HG02642 (cell line): ENCODE data around the gene SKP2.
"Not testable (repeated sequence)": the region's sequence is repeated elsewhere in the genome, so short reads cannot be mapped to it uniquely, and the experiment has no call there.

Experiments
- ATAC-seq: cut with Tn5 transposase; IDR thresholded peaks from one replicate; pipeline ENCODE4 v1.9.1; 2021; ENCODE audit warnings: mild to moderate bottlenecking; ENCODE audit not compliant: unreplicated experiment, poor library complexity

The SKP2 gene

GRCh38 chr5:36198281-36198680, 46.4 kb downstream of the SKP2 start:
- ATAC-seq: no peak

- ATAC-seq: not testable (repeated sequence)
Measured at GRCh38 chr5:36198783-36199182, 46.9 kb downstream of the SKP2 start.

- ATAC-seq: no peak
Measured at GRCh38 chr5:36199620-36200019, 47.7 kb downstream of the SKP2 start.

- ATAC-seq: no peak
Measured at GRCh38 chr5:36200513-36200912, 48.6 kb downstream of the SKP2 start.

GRCh38 chr5:36202521-36202961, 50.6 kb downstream of the SKP2 start:
- ATAC-seq: no peak

- ATAC-seq: no peak
Measured at GRCh38 chr5:36205329-36205728, 53.4 kb downstream of the SKP2 start.

- no peak for ATAC-seq
Measured at GRCh38 chr5:36206913-36207312, 55.0 kb downstream of the SKP2 start.

- ATAC-seq: no peak
Measured at GRCh38 chr5:36208786-36209185, 56.9 kb downstream of the SKP2 start.

GRCh38 chr5:36209664-36210063, 57.8 kb downstream of the SKP2 start:
- no peak for ATAC-seq

GRCh38 chr5:36214436-36214835, 62.5 kb downstream of the SKP2 start:
- no peak for ATAC-seq

- no peak for ATAC-seq
Measured at GRCh38 chr5:36215910-36216309, 64.0 kb downstream of the SKP2 start.

GRCh38 chr5:36217567-36217966, 65.7 kb downstream of the SKP2 start:
- no peak for ATAC-seq

- no peak for ATAC-seq
Measured at GRCh38 chr5:36217988-36218387, 66.1 kb downstream of the SKP2 start.

- no peak for ATAC-seq
Measured at GRCh38 chr5:36222620-36223019, 70.7 kb downstream of the SKP2 start.

- no peak for ATAC-seq
Measured at GRCh38 chr5:36227046-36227445, 75.1 kb downstream of the SKP2 start.

GRCh38 chr5:36228505-36228904, 76.6 kb downstream of the SKP2 start:
- ATAC-seq: no peak

GRCh38 chr5:36230151-36230790, 78.4 kb downstream of the SKP2 start:
- no peak for ATAC-seq

GRCh38 chr5:36232533-36232932, 80.6 kb downstream of the SKP2 start:
- ATAC-seq: no peak
